ENCODE results near the gene LGALS14. TPM values are rescaled to one million over a fixed set of nuclear protein-coding genes. Genes with fewer than 3 reads are reported as not detected.

Gene LGALS14
- total RNA-seq, 1 experiment from 2014 or later, result 3.7 TPM

Small RNAs within 50 kb of the gene (small RNA-seq; reads per million reads assigned to genes)
- gene RPS29P27, result not detected

Other genes with a start within 250 kb of the LGALS14 start
- 61.2 and 101 TPM in 2 replicates for gene TIMM50, start 223.6 kb upstream of the LGALS14 start, total RNA-seq (2014; rRNA removed; shearing (Covaris generic); ENCODE audit: low replicate concordance)
- gene DLL3, start 205.5 kb upstream of the LGALS14 start, total RNA-seq (2014; rRNA removed; shearing (Covaris generic); ENCODE audit: low replicate concordance), result 2.6 and 3.1 TPM in 2 replicates
- not detected in 2 replicates for gene SELENOV, start 189.3 kb upstream of the LGALS14 start, total RNA-seq (2014; rRNA removed; shearing (Covaris generic); ENCODE audit: low replicate concordance)
- gene EID2B, start 171.6 kb upstream of the LGALS14 start, total RNA-seq (2014; rRNA removed; shearing (Covaris generic); ENCODE audit: low replicate concordance), result 4.2 and 6.5 TPM in 2 replicates
- gene EID2, start 164.3 kb upstream of the LGALS14 start, total RNA-seq (2014; rRNA removed; shearing (Covaris generic); ENCODE audit: low replicate concordance), result 5.9 and 11.1 TPM in 2 replicates
- gene LGALS13, start 102.0 kb upstream of the LGALS14 start, total RNA-seq (2014; rRNA removed; shearing (Covaris generic); ENCODE audit: low replicate concordance), result not detected in 2 replicates
- gene LGALS16, start 48.6 kb upstream of the LGALS14 start, total RNA-seq (2014; rRNA removed; shearing (Covaris generic); ENCODE audit: low replicate concordance), result not detected in 2 replicates
- gene CLC, start 33.5 kb downstream of the LGALS14 start, total RNA-seq (2014; rRNA removed; shearing (Covaris generic); ENCODE audit: low replicate concordance), result not detected in 2 replicates
- gene LEUTX, start 74.4 kb downstream of the LGALS14 start, total RNA-seq (2014; rRNA removed; shearing (Covaris generic); ENCODE audit: low replicate concordance), result not detected in 2 replicates
- gene DYRK1B, start 129.7 kb downstream of the LGALS14 start, total RNA-seq (2014; rRNA removed; shearing (Covaris generic); ENCODE audit: low replicate concordance), result 10.9 and 30.3 TPM in 2 replicates
- gene FBL, start 141.9 kb downstream of the LGALS14 start, total RNA-seq (2014; rRNA removed; shearing (Covaris generic); ENCODE audit: low replicate concordance), result 359 and 384 TPM in 2 replicates
- 0.32 TPM in 1 of 2 replicates, not detected in the other for gene FCGBP, start 230.2 kb downstream of the LGALS14 start, total RNA-seq (2014; rRNA removed; shearing (Covaris generic); ENCODE audit: low replicate concordance)